GM06990 (cell line): ENCODE measurements around the gene CHN1.

Source experiments
- DNase-seq: peaks from one replicate; pipeline ENCODE4 v3.0.0-alpha.2; 2011; ENCODE audit not compliant: insufficient read length; ENCODE audit errors: extremely low read depth
- H3K27me3 ChIP-seq: replicated peaks from 2 replicates; pipeline ENCODE4 v1.6.0; 2011; ENCODE audit warnings: low read length; ENCODE audit not compliant: control insufficient read depth, insufficient read depth
- H3K36me3 ChIP-seq: 2 replicates; pipeline ENCODE4 v1.5.1; 2011; ENCODE audit warnings: low read length; ENCODE audit not compliant: control insufficient read depth, insufficient read depth
- H3K4me3 ChIP-seq: replicated peaks from 2 replicates; pipeline ENCODE4 v1.5.1; 2011; ENCODE audit warnings: low read depth, mild to moderate bottlenecking, control low read depth, low read length
- CTCF ChIP-seq: IDR thresholded peaks from 2 replicates; pipeline ENCODE4 v1.5.1; 2011; ENCODE audit warnings: low read length, control low read depth, mild to moderate bottlenecking, inconsistent platforms; ENCODE audit not compliant: insufficient read depth, poor library complexity, severe bottlenecking

CHN1 gene

GRCh38 chr2:174931724-174932123, 73.5 kb downstream of the CHN1 start:
- no peaks in the 10 kb centered on the region for H3K36me3 ChIP-seq
- TF ChIP-seq CTCF = no peak
- DNase-seq = no peak

GRCh38 chr2:174929786-174930185, 75.4 kb downstream of the CHN1 start:
- no peaks in the 10 kb centered on the region for H3K27me3 ChIP-seq
- no peak overlapping the region for H3K4me3 ChIP-seq
- no peaks in the 10 kb centered on the region for H3K36me3 ChIP-seq
- no peak for TF ChIP-seq CTCF
- DNase-seq = no peak

More at GRCh38 chr2:174931724-174932123, 73.5 kb downstream of the CHN1 start:
- Histone ChIP-seq H3K27me3 (no peaks in the 10 kb centered on the region), H3K4me3 (no peak overlapping the region)

- H3K4me3 ChIP-seq = no peak overlapping the region
- TF ChIP-seq CTCF = no peak
- DNase-seq = no peak
- H3K27me3 ChIP-seq = no peaks in the 10 kb centered on the region
- H3K36me3 ChIP-seq = no peaks in the 10 kb centered on the region
Measured at GRCh38 chr2:174925046-174925784, 80.0 kb downstream of the CHN1 start.

GRCh38 chr2:174924061-174924693, 81.0 kb downstream of the CHN1 start:
- Histone ChIP-seq H3K4me3 (no peak overlapping the region), H3K36me3 (no peaks in the 10 kb centered on the region), H3K27me3 (no peaks in the 10 kb centered on the region)
- DNase-seq = no peak
- no peak for TF ChIP-seq CTCF

GRCh38 chr2:174919947-174920595, 85.1 kb downstream of the CHN1 start:
- DNase-seq = no peak
- Histone ChIP-seq H3K27me3 (no peaks in the 10 kb centered on the region), H3K36me3 (no peaks in the 10 kb centered on the region), H3K4me3 (no peak overlapping the region)
- TF ChIP-seq CTCF = no peak
